ENCODE results near the gene MYLK.

MYLK gene

GRCh38 chr3:123634149-123635051 is 249.7 kb downstream of the MYLK start:
- DNase-seq (ENCODE audit: low read depth, low spot score): no peak
- ChIA-PET CTCF (interaction anchor here (0.9 to 4.9 kb wide), 6 partner anchors 8 to 107 kb away, joined by 3 to 54 read pairs (median 8); no protein-coding TSS in a partner anchor), POLR2A (no interaction called here)
- no peak overlapping the region for H3K4me3 ChIP-seq (ENCODE audit: low read depth, low read length)
- TF ChIP-seq CTCF (IDR thresholded peaks at IDR 0.05; ENCODE audit: insufficient read depth, low read length, missing control alignments): no peak

GRCh38 chr3:123633530-123633929 is 250.6 kb downstream of the MYLK start:
- CTCF ChIA-PET: interaction anchor here (0.9 to 4.9 kb wide), 5 partner anchors 9 to 107 kb away, joined by 3 to 54 read pairs (median 11); no protein-coding TSS in a partner anchor
- no peak for DNase-seq (ENCODE audit: low read depth, low spot score)
- no peak for TF ChIP-seq CTCF (IDR thresholded peaks at IDR 0.05; ENCODE audit: insufficient read depth, low read length, missing control alignments)
- POLR2A ChIA-PET: interaction anchor here (1.4 kb wide), 1 partner anchor 9 kb away, joined by 5 read pairs; no protein-coding TSS in a partner anchor
- H3K4me3 ChIP-seq (ENCODE audit: low read depth, low read length): no peak overlapping the region

- DNase-seq (ENCODE audit: low read depth, low spot score): peak; percentile 68
- ChIA-PET CTCF (interaction anchor here (1.5 to 4.9 kb wide), 3 partner anchors 10 to 91 kb away, joined by 7 to 54 read pairs (median 16); no protein-coding TSS in a partner anchor), POLR2A (no interaction called here)
- no peak for TF ChIP-seq CTCF (IDR thresholded peaks at IDR 0.05; ENCODE audit: insufficient read depth, low read length, missing control alignments)
- no peak overlapping the region for H3K4me3 ChIP-seq (ENCODE audit: low read depth, low read length)
Measured at GRCh38 chr3:123632161-123632655, 251.9 kb downstream of the MYLK start.

GRCh38 chr3:123629747-123630047 is 254.4 kb downstream of the MYLK start:
- no peak for DNase-seq (ENCODE audit: low read depth, low spot score)
- ChIA-PET CTCF (interaction anchor here (0.8 to 1.5 kb wide), 2 partner anchors 10 to 13 kb away, joined by 4 read pairs; no protein-coding TSS in a partner anchor), POLR2A (no interaction called here)
- no peak for TF ChIP-seq CTCF (IDR thresholded peaks at IDR 0.05; ENCODE audit: insufficient read depth, low read length, missing control alignments)
- H3K4me3 ChIP-seq (ENCODE audit: low read depth, low read length): no peak overlapping the region

- H3K4me3 ChIP-seq (ENCODE audit: low read depth, low read length): no peak overlapping the region
- no peak for DNase-seq (ENCODE audit: low read depth, low spot score)
- CTCF ChIA-PET: interaction anchor here (1.5 kb wide), 1 partner anchor 13 kb away, joined by 12 read pairs; no protein-coding TSS in a partner anchor
- POLR2A ChIA-PET: no interaction called here
- TF ChIP-seq CTCF (IDR thresholded peaks at IDR 0.05; ENCODE audit: insufficient read depth, low read length, missing control alignments): no peak
Measured at GRCh38 chr3:123628996-123629746, 255.0 kb downstream of the MYLK start.

Measured in AG04449 (cell line).